Skeletal muscle tissue (tissue), 4 donors: ENCODE measurements around the gene TATDN2. TPM values are rescaled to one million over a fixed set of nuclear protein-coding genes. Genes with fewer than 3 reads are reported as not detected.

Experiments used
- H3K27ac ChIP-seq: one replicate; pipeline ENCODE4 v1.7.0; 2013; ENCODE audit warnings: mild to moderate bottlenecking, low read depth, low read length, inconsistent platforms
- H3K27me3 ChIP-seq, 3 donors: one replicate each; pipeline ENCODE4 v1.7.0; 2013; ENCODE audit warnings: low read length in 3 of 3; ENCODE audit not compliant: control insufficient read depth in 3 of 3, insufficient read depth in 3 of 3
- H3K36me3 ChIP-seq, 3 donors: one replicate each; pipeline ENCODE4 v1.7.0; 2013; ENCODE audit warnings: low read length in 3 of 3; ENCODE audit not compliant: control insufficient read depth in 3 of 3, insufficient read depth in 3 of 3
- H3K4me1 ChIP-seq, 3 donors: one replicate each; pipeline ENCODE4 v1.7.0; 2013; ENCODE audit warnings: low read length in 3 of 3, mild to moderate bottlenecking in 3 of 3; ENCODE audit not compliant: control insufficient read depth in 3 of 3, insufficient read depth in 3 of 3
- H3K4me3 ChIP-seq, 3 donors: one replicate each; pipeline ENCODE4 v1.7.0; 2013; ENCODE audit warnings: low read length in 3 of 3
- H3K9ac ChIP-seq, 3 donors: one replicate each; pipeline ENCODE4 v1.7.0; 2013; ENCODE audit warnings: low read length in 3 of 3, mild to moderate bottlenecking in 3 of 3, moderate library complexity in 2 of 3, low read depth in 1 of 3
- H3K9me3 ChIP-seq, 3 donors: one replicate each; pipeline ENCODE4 v1.7.0; 2013; ENCODE audit warnings: low read length in 3 of 3; ENCODE audit not compliant: control insufficient read depth in 3 of 3
- total RNA-seq: library from RNA; depleted of rRNA; stranded (reverse); fragments of >200 nt; gene quantifications from one replicate; pipeline ENCODE4 v1.2.3, GENCODE V29; 2014
- donor health status: Osteomylitis.

The TATDN2 gene
- total RNA-seq, 1 donor from 2014 or later: 13.6 TPM

GRCh38 chr3:10311710-10312109 is 63.5 kb downstream of the TATDN2 start:
- no peak overlapping the region for H3K27ac ChIP-seq
- H3K4me3 ChIP-seq: no peak overlapping the region
- no peak overlapping the region for H3K9ac ChIP-seq
- H3K36me3 ChIP-seq: peaks cover 52 to 83% (median 66%) of the 10 kb centered on the region in 3 donors
- no peaks in the 10 kb centered on the region for H3K9me3 ChIP-seq
- H3K4me1 ChIP-seq: no peaks in the 10 kb centered on the region
- no peaks in the 10 kb centered on the region for H3K27me3 ChIP-seq

- H3K9me3 ChIP-seq: no peaks in the 10 kb centered on the region
These were observed 64.1 kb downstream of the TATDN2 start for GRCh38 chr3:10312391-10312790.

GRCh38 chr3:10312861-10313260 is 64.6 kb downstream of the TATDN2 start:
- H3K36me3 ChIP-seq: peaks cover 61 to 85% (median 73%) of the 10 kb centered on the region in 3 donors
- H3K27ac ChIP-seq: no peak overlapping the region
- H3K9me3 ChIP-seq: no peaks in the 10 kb centered on the region
- H3K4me1 ChIP-seq: no peaks in the 10 kb centered on the region
- H3K4me3 ChIP-seq: no peak overlapping the region
- no peaks in the 10 kb centered on the region for H3K27me3 ChIP-seq
- H3K9ac ChIP-seq: no peak overlapping the region

More at GRCh38 chr3:10312391-10312790, 64.1 kb downstream of the TATDN2 start:
- H3K27ac ChIP-seq: no peak overlapping the region
- no peaks in the 10 kb centered on the region for H3K4me1 ChIP-seq
- H3K27me3 ChIP-seq: no peaks in the 10 kb centered on the region
- no peak overlapping the region for H3K9ac ChIP-seq
- H3K4me3 ChIP-seq: no peak overlapping the region
- peaks cover 57 to 85% (median 70%) of the 10 kb centered on the region in 3 donors for H3K36me3 ChIP-seq

GRCh38 chr3:10315101-10315500 is 66.8 kb downstream of the TATDN2 start:
- Histone ChIP-seq H3K36me3 (peaks cover 65 to 79% (median 77%) of the 10 kb centered on the region in 3 donors), H3K4me1 (peaks cover 9 to 16% (median 14%) of the 10 kb centered on the region in 3 donors), H3K27ac (no peak overlapping the region), H3K9me3 (no peaks in the 10 kb centered on the region), H3K27me3 (no peaks in the 10 kb centered on the region), H3K9ac (no peak overlapping the region), H3K4me3 (no peak overlapping the region)

GRCh38 chr3:10315771-10316344 is 67.6 kb downstream of the TATDN2 start:
- H3K4me1 ChIP-seq: peaks cover 12 to 21% (median 19%) of the 10 kb centered on the region in 3 donors
- peaks cover 65 to 72% (median 71%) of the 10 kb centered on the region in 3 donors for H3K36me3 ChIP-seq
- no peak overlapping the region for H3K4me3 ChIP-seq
- no peaks in the 10 kb centered on the region for H3K9me3 ChIP-seq
- no peak overlapping the region for H3K9ac ChIP-seq
- H3K27me3 ChIP-seq: no peaks in the 10 kb centered on the region
- no peak overlapping the region for H3K27ac ChIP-seq

- no peak overlapping the region for H3K9ac ChIP-seq
- H3K27ac ChIP-seq: no peak overlapping the region
- no peak overlapping the region for H3K4me3 ChIP-seq
- H3K9me3 ChIP-seq: no peaks in the 10 kb centered on the region
- H3K36me3 ChIP-seq: peaks cover 53 to 56% (median 55%) of the 10 kb centered on the region in 3 donors
- H3K4me1 ChIP-seq: peaks cover 12 to 24% (median 19%) of the 10 kb centered on the region in 3 donors
- H3K27me3 ChIP-seq: no peaks in the 10 kb centered on the region
These were observed 69.2 kb downstream of the TATDN2 start for GRCh38 chr3:10317311-10317960.

- Histone ChIP-seq H3K4me3 (no peak overlapping the region), H3K9ac (no peak overlapping the region), H3K9me3 (no peaks in the 10 kb centered on the region), H3K27me3 (no peaks in the 10 kb centered on the region), H3K36me3 (peaks cover 47 to 51% (median 50%) of the 10 kb centered on the region in 3 donors), H3K4me1 (peaks cover 12 to 24% (median 19%) of the 10 kb centered on the region in 3 donors), H3K27ac (no peak overlapping the region)
These were observed 69.7 kb downstream of the TATDN2 start for GRCh38 chr3:10317961-10318350.

- Histone ChIP-seq H3K27me3 (no peaks in the 10 kb centered on the region), H3K9me3 (no peaks in the 10 kb centered on the region), H3K4me1 (peaks cover 12 to 24% (median 19%) of the 10 kb centered on the region in 3 donors), H3K9ac (peak overlapping the region in 1 of 3 donors; percentile 54), H3K27ac (no peak overlapping the region), H3K36me3 (peaks cover 37 to 39% (median 39%) of the 10 kb centered on the region in 3 donors), H3K4me3 (peak overlapping the region in 1 of 3 donors; percentile 55)
These were observed 71.0 kb downstream of the TATDN2 start for GRCh38 chr3:10319251-10319650.

GRCh38 chr3:10319804-10320203 is 71.5 kb downstream of the TATDN2 start:
- no peak overlapping the region for H3K27ac ChIP-seq
- peak overlapping the region; percentile 88 to 99 (median 93) for H3K4me3 ChIP-seq
- H3K9ac ChIP-seq: peak overlapping the region; percentile 91 to 99 (median 99)

GRCh38 chr3:10320320-10320677 is 72.0 kb downstream of the TATDN2 start:
- Histone ChIP-seq H3K36me3 (peaks cover 28 to 30% (median 30%) of the 10 kb centered on the region in 3 donors), H3K4me1 (peaks cover 12 to 24% (median 19%) of the 10 kb centered on the region in 3 donors), H3K9me3 (no peaks in the 10 kb centered on the region), H3K4me3 (peak overlapping the region; percentile 88 to 99 (median 93)), H3K27me3 (no peaks in the 10 kb centered on the region), H3K27ac (peak overlapping the region; percentile 88), H3K9ac (peak overlapping the region; percentile 91 to 99 (median 99))

More at GRCh38 chr3:10319804-10320203, 71.5 kb downstream of the TATDN2 start:
- H3K36me3 ChIP-seq: peaks cover 31 to 35% (median 34%) of the 10 kb centered on the region in 3 donors
- no peaks in the 10 kb centered on the region for H3K9me3 ChIP-seq
- H3K4me1 ChIP-seq: peaks cover 12 to 24% (median 19%) of the 10 kb centered on the region in 3 donors
- no peaks in the 10 kb centered on the region for H3K27me3 ChIP-seq
